WTC11 (cell line): Measurements from ENCODE around the gene NOTCH4. TPM values are rescaled to one million over a fixed set of nuclear protein-coding genes. Genes with fewer than 3 reads are reported as not detected.

Experiments used
- ATAC-seq: fragments of 200-7000 bp; cut with Tn5 transposase; 2 replicates; pipeline ENCODE4 v1.10.0; 2021; ENCODE audit warnings: mild to moderate bottlenecking, moderate library complexity
- CTCF ChIA-PET: fragments of 300-600 bp; sonication (Branson Sonifier 250); formaldehyde crosslinking; loops from one replicate; lab custom pipeline; 2021; ENCODE audit warnings: antibody characterized with exemption; lab: Charles Lee
- POLR2A ChIA-PET: fragments of 350-600 bp; sonication (Branson Sonifier 250); formaldehyde crosslinking; loops from one replicate; lab custom pipeline; 2021; ENCODE audit warnings: antibody characterized with exemption; lab: Charles Lee
- DNase-seq: peaks from one replicate; pipeline ENCODE4 v3.0.0; 2021; ENCODE audit warnings: low spot score
- H3K27ac Mint-ChIP-seq: 2 replicates; pipeline ENCODE4 v1.8.0; 2021; ENCODE audit warnings: mixed read lengths
- H3K27me3 Mint-ChIP-seq: 2 replicates; pipeline ENCODE4 v1.8.0; 2021; ENCODE audit warnings: low read depth, mild to moderate bottlenecking, moderate library complexity, mixed read lengths
- H3K36me3 Mint-ChIP-seq: 2 replicates; pipeline ENCODE4 v1.8.0; 2021; ENCODE audit warnings: mixed read lengths
- H3K4me1 Mint-ChIP-seq: 2 replicates; pipeline ENCODE4 v1.8.0; 2022; ENCODE audit warnings: mixed read lengths
- H3K4me3 Mint-ChIP-seq: 2 replicates; pipeline ENCODE4 v1.8.0; 2021; ENCODE audit warnings: mild to moderate bottlenecking, moderate library complexity, mixed read lengths
- H3K9me3 Mint-ChIP-seq: 2 replicates; pipeline ENCODE4 v1.8.0; 2021; ENCODE audit warnings: mixed read lengths
- ATF2 ChIP-seq: sonication (generic); formaldehyde crosslinking; IDR thresholded peaks from 2 replicates; pipeline ENCODE4 v1.8.1; 2022; ENCODE audit warnings: low read depth, missing genetic modification reagents, borderline replicate concordance
- CBFB ChIP-seq: sonication (generic); formaldehyde crosslinking; IDR thresholded peaks from 2 replicates; pipeline ENCODE4 v1.8.1; 2022; ENCODE audit warnings: mild to moderate bottlenecking, low read depth, missing genetic modification reagents
- CREB1 ChIP-seq: sonication (generic); formaldehyde crosslinking; IDR thresholded peaks from 2 replicates; pipeline ENCODE4 v1.8.0; 2023; ENCODE audit warnings: mild to moderate bottlenecking, missing genetic modification reagents
- CREM ChIP-seq: sonication (generic); formaldehyde crosslinking; IDR thresholded peaks from 2 replicates; pipeline ENCODE4 v1.8.1; 2022; ENCODE audit warnings: mild to moderate bottlenecking, missing genetic modification reagents, moderate library complexity
- FOXP4 ChIP-seq: sonication (generic); formaldehyde crosslinking; IDR thresholded peaks from 2 replicates; pipeline ENCODE4 v1.8.0; 2022; ENCODE audit warnings: mild to moderate bottlenecking, missing genetic modification reagents
- GABPB1 ChIP-seq: sonication (generic); formaldehyde crosslinking; IDR thresholded peaks from 2 replicates; pipeline ENCODE4 v1.8.1; 2023; ENCODE audit warnings: mild to moderate bottlenecking, missing genetic modification reagents
- GTF2I ChIP-seq: fragments of 250-450 bp; sonication (Bioruptor Pico); conservative IDR thresholded peaks from 2 replicates; pipeline ENCODE4 v1.4.0; 2021; ENCODE audit warnings: mild to moderate bottlenecking
- HMGA2 ChIP-seq: fragments of 250-450 bp; sonication (Bioruptor Pico); IDR thresholded peaks from 2 replicates; pipeline ENCODE4 v1.4.0; 2021; ENCODE audit warnings: mild to moderate bottlenecking, moderate library complexity
- JAZF1 ChIP-seq: fragments of 250-450 bp; sonication (Bioruptor Pico); IDR thresholded peaks from 2 replicates; pipeline ENCODE4 v1.9.0; 2021; ENCODE audit warnings: moderate library complexity, mild to moderate bottlenecking, inconsistent platforms
- MYBL2 ChIP-seq: sonication (generic); formaldehyde crosslinking; IDR thresholded peaks from 2 replicates; pipeline ENCODE4 v1.8.1; 2023; ENCODE audit warnings: mild to moderate bottlenecking, moderate library complexity, missing genetic modification reagents
- NR2C2 ChIP-seq: sonication (generic); formaldehyde crosslinking; IDR thresholded peaks from 2 replicates; pipeline ENCODE4 v1.8.0; 2022; ENCODE audit warnings: mild to moderate bottlenecking, missing genetic modification reagents
- SMAD4 ChIP-seq: sonication (generic); formaldehyde crosslinking; IDR thresholded peaks from 2 replicates; pipeline ENCODE4 v1.8.0; 2022; ENCODE audit warnings: mild to moderate bottlenecking, missing genetic modification reagents
- SP1 ChIP-seq: sonication (generic); formaldehyde crosslinking; conservative IDR thresholded peaks from 2 replicates; pipeline ENCODE4 v1.8.1; 2022; ENCODE audit warnings: missing genetic modification reagents
- TCF7 ChIP-seq: sonication (generic); formaldehyde crosslinking; IDR thresholded peaks from 2 replicates; pipeline ENCODE4 v1.8.0; 2022; ENCODE audit warnings: mild to moderate bottlenecking, low read depth, missing genetic modification reagents, moderate library complexity
- ZNF232 ChIP-seq: sonication (generic); formaldehyde crosslinking; IDR thresholded peaks from 2 replicates; pipeline ENCODE4 v1.8.0; 2022; ENCODE audit warnings: mild to moderate bottlenecking, missing genetic modification reagents
- ZNF532 ChIP-seq: fragments of 250-450 bp; sonication (Bioruptor Pico); IDR thresholded peaks from 2 replicates; pipeline ENCODE4 v1.9.0; 2021; ENCODE audit warnings: mild to moderate bottlenecking, borderline replicate concordance
- total RNA-seq: library from RNA; stranded (reverse); gene quantifications from 3 replicates; pipeline ENCODE4 v1.2.3, GENCODE V29; 2021
- TF ChIP-seq, protein P1 (sequence below): sonication (generic); formaldehyde crosslinking; IDR thresholded peaks from 2 replicates; pipeline ENCODE4 v1.8.0; 2022; ENCODE audit warnings: mild to moderate bottlenecking, missing genetic modification reagents

NOTCH4 gene
- total RNA-seq, 1 experiment from 2014 or later: 2.6 TPM

DNA sequence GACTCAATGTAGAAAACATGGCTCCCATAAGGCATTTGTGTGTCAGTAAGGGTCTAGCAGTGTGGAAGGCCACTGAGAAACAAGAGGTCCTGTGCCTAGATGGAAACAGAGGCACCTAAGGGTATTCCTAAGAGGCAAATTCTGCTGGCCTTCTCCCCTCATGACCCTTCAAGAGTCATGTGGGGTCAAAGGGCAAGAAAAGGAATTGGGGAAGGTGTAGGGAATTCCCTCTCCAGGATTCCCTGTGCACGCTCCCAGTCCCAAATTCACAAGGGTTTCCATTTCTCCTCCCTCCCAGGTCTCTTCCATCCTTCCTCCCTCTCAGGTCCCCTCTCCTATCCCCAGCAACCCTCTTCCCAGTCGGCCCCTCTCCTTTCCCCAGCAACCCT, 48.6 kb downstream of the NOTCH4 start (continued):
- no peak for TF ChIP-seq ZNF532 (CRISPR knock-in tag)
- TF ChIP-seq HMGA2 (CRISPR knock-in tag): no peak
- no peak for TF ChIP-seq TCF7 (CRISPR knock-in tag)

GRCh38 chr6:32174416-32174815, 49.5 kb downstream of the NOTCH4 start:
- peak overlapping the region; percentile 82 for H3K4me3 Mint-ChIP-seq
- DNase-seq (no peak), ATAC-seq (no peak)
- peaks cover 26% of the 10 kb centered on the region for H3K36me3 Mint-ChIP-seq
- H3K27me3 Mint-ChIP-seq: no peaks in the 10 kb centered on the region
- H3K9me3 Mint-ChIP-seq: no peaks in the 10 kb centered on the region
- POLR2A ChIA-PET: no interaction called here
- no peak for TF ChIP-seq JAZF1 (CRISPR knock-in tag)
- TF ChIP-seq ATF2: no peak
- TF ChIP-seq SP1 (CRISPR knock-in tag): no peak
- no peak for TF ChIP-seq NR2C2 (CRISPR knock-in tag)
- TF ChIP-seq HMGA2 (CRISPR knock-in tag): no peak
- TF ChIP-seq ZNF232 (CRISPR knock-in tag): no peak
- TF ChIP-seq CREB1 (CRISPR knock-in tag): no peak
- no peak for TF ChIP-seq SMAD4 (CRISPR knock-in tag)
- no peak for TF ChIP-seq FOXP4 (CRISPR knock-in tag)
- TF ChIP-seq GABPB1 (CRISPR knock-in tag): no peak
- no peak for TF ChIP-seq CREM
- no peak for TF ChIP-seq CBFB (CRISPR knock-in tag)
- no peak for TF ChIP-seq MYBL2
- TF ChIP-seq, protein P1, sequence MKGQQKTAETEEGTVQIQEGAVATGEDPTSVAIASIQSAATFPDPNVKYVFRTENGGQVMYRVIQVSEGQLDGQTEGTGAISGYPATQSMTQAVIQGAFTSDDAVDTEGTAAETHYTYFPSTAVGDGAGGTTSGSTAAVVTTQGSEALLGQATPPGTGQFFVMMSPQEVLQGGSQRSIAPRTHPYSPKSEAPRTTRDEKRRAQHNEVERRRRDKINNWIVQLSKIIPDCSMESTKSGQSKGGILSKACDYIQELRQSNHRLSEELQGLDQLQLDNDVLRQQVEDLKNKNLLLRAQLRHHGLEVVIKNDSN (CRISPR knock-in tag): no peak
- TF ChIP-seq GTF2I: no peak
- CTCF ChIA-PET: no interaction called here
- H3K27ac Mint-ChIP-seq: no peak overlapping the region
- peaks cover 37% of the 10 kb centered on the region for H3K4me1 Mint-ChIP-seq
